ENCODE results near the gene BLVRB.
"Not testable (repeated sequence)": the region's sequence is repeated elsewhere in the genome, so short reads cannot be mapped to it uniquely, and the experiment has no call there.

Gene BLVRB

GRCh38 chr19:40465557-40466218 is at the start of gene BLVRB:
Gene BLVRB, minus strand, starts transcription at chr19:40465745. Its CDS starts 57 bp downstream, at chr19:40465688.
- DNase-seq, result peak; percentile 99 to 100 (median 100)
- intact Hi-C loops (cut with DNase I), result loop anchor here (1.0 to 5.0 kb wide), 3 partner anchors 22 to 133 kb away; no protein-coding TSS in a partner anchor

- intact Hi-C loops (cut with DNase I), result no loop called here
- DNase-seq, result peak in 1 of 10 donors; percentile 68
Measured at GRCh38 chr19:40513741-40514315, 48.3 kb upstream of the BLVRB start.

- peak in 1 of 10 donors; percentile 70 for DNase-seq
- intact Hi-C loops (cut with DNase I), result no loop called here
Measured at GRCh38 chr19:40513345-40513678, 47.8 kb upstream of the BLVRB start.

GRCh38 chr19:40512473-40513344 is 47.2 kb upstream of the BLVRB start:
- intact Hi-C loops (cut with DNase I), result no loop called here
- peak in 1 of 10 donors; percentile 87 for DNase-seq

GRCh38 chr19:40512110-40512472 is 46.5 kb upstream of the BLVRB start:
- no peak for DNase-seq
- intact Hi-C loops (cut with DNase I), result no loop called here

GRCh38 chr19:40511487-40511886 is 45.9 kb upstream of the BLVRB start:
- intact Hi-C loops (cut with DNase I), result no loop called here
- no peak for DNase-seq

GRCh38 chr19:40510526-40511115 is 45.1 kb upstream of the BLVRB start:
- peak in 2 of 10 donors; percentile 28 to 47 for DNase-seq
- intact Hi-C loops (cut with DNase I), result no loop called here

GRCh38 chr19:40508739-40509260 is 43.3 kb upstream of the BLVRB start:
- DNase-seq, result peak in 1 of 10 donors; percentile 12
- intact Hi-C loops (cut with DNase I), result no loop called here

GRCh38 chr19:40507892-40508291 is 42.3 kb upstream of the BLVRB start:
- intact Hi-C loops (cut with DNase I), result no loop called here
- DNase-seq, result peak in 1 of 10 donors; percentile 48

GRCh38 chr19:40506099-40506498 is 40.6 kb upstream of the BLVRB start:
- peak in 1 of 10 donors; percentile 74 for DNase-seq
- intact Hi-C loops (cut with DNase I), result no loop called here

- intact Hi-C loops (cut with DNase I), result no loop called here
- peak in 4 of 10 donors; percentile 21 to 84 (median 46) for DNase-seq
Measured at GRCh38 chr19:40503320-40503695, 37.8 kb upstream of the BLVRB start.

GRCh38 chr19:40502647-40503319 is 37.2 kb upstream of the BLVRB start:
- intact Hi-C loops (cut with DNase I), result no loop called here
- DNase-seq, result peak in 2 of 10 donors; percentile 56 to 57

- intact Hi-C loops (cut with DNase I), result no loop called here
- peak in 1 of 10 donors; percentile 35 for DNase-seq
Measured at GRCh38 chr19:40502081-40502480, 36.5 kb upstream of the BLVRB start.

GRCh38 chr19:40501599-40501998 is 36.1 kb upstream of the BLVRB start:
- intact Hi-C loops (cut with DNase I), result no loop called here
- no peak for DNase-seq

GRCh38 chr19:40500678-40501530 is 35.4 kb upstream of the BLVRB start:
- intact Hi-C loops (cut with DNase I); DNase-seq: not testable (repeated sequence)

GRCh38 chr19:40499320-40499719 is 33.8 kb upstream of the BLVRB start:
- intact Hi-C loops (cut with DNase I), result no loop called here
- peak in 1 of 10 donors; percentile 31 for DNase-seq

GRCh38 chr19:40497214-40497613 is 31.7 kb upstream of the BLVRB start:
- intact Hi-C loops (cut with DNase I), result no loop called here
- DNase-seq, result peak in 1 of 10 donors; percentile 26

- DNase-seq, result no peak
- intact Hi-C loops (cut with DNase I), result no loop called here
Measured at GRCh38 chr19:40494191-40494838, 28.8 kb upstream of the BLVRB start.

- intact Hi-C loops (cut with DNase I), result no loop called here
- peak in 1 of 10 donors; percentile 37 for DNase-seq
Measured at GRCh38 chr19:40493778-40494177, 28.2 kb upstream of the BLVRB start.
